SK-N-SH (cell line): ENCODE data around the gene GCH1. TPM values are rescaled to one million over a fixed set of nuclear protein-coding genes. Genes with fewer than 3 reads are reported as not detected.

Source experiments
- CTCF ChIA-PET: fragments of 300-600, 350-600 bp; formaldehyde crosslinking; extraction: SDS; loops from one replicate; lab custom pipeline; 2021; lab: Yijun Ruan, JAX
- POLR2A ChIA-PET: fragments of 350-600 bp; sonication (Branson Sonifier 250); formaldehyde crosslinking; extraction: SDS; loops from one replicate; lab custom pipeline; 2020; ENCODE audit warnings: antibody characterized with exemption, inconsistent platforms; lab: Yijun Ruan, JAX
- DNase-seq: peaks from one replicate; pipeline ENCODE4 v3.0.0; 2012
- H2AFZ ChIP-seq: fragments of 200-600 bp; sonication (generic); 2 replicates; pipeline ENCODE4 v1.8.1; 2016; ENCODE audit warnings: antibody characterized with exemption, mild to moderate bottlenecking, low read depth
- H3F3A ChIP-seq: fragments of 200-600 bp; sonication (generic); replicated peaks from 2 replicates; pipeline ENCODE3; 2016; ENCODE audit warnings: antibody characterized with exemption, mild to moderate bottlenecking; ENCODE audit not compliant: insufficient read depth
- H3K27ac ChIP-seq, 2 experiments: fragments of 200-500 bp in 1 of 2; fragments of 200-600 bp in 1 of 2; sonication (Bioruptor generic) in 1 of 2; sonication (generic), shearing (Covaris generic) in 1 of 2; 2 replicates each; pipeline versions ENCODE4 v1.5.1 to v1.6.1; 2014 to 2016; ENCODE audit warnings: low read depth in 2 of 2, inconsistent platforms in 1 of 2, low read length in 1 of 2, mild to moderate bottlenecking in 1 of 2, mixed read lengths in 1 of 2
- H3K27me3 ChIP-seq: fragments of 200-600 bp; sonication (generic), shearing (Covaris generic); 2 replicates; pipeline ENCODE4 v1.6.1; 2016; ENCODE audit warnings: mixed run types; ENCODE audit not compliant: insufficient read depth
- H3K36me3 ChIP-seq, 2 experiments: fragments of 200-500 bp in 1 of 2; fragments of 200-600 bp in 1 of 2; sonication (Bioruptor generic) in 1 of 2; sonication (generic) in 1 of 2; replicated peaks in 1 of 2; 2 replicates each; pipeline versions ENCODE3 to v1.5.1; 2014 to 2016; ENCODE audit warnings: low read length in 1 of 2, mild to moderate bottlenecking in 1 of 2; ENCODE audit not compliant: insufficient read depth in 2 of 2, control insufficient read depth in 1 of 2
- H3K4me1 ChIP-seq, 2 experiments: fragments of 200-500 bp in 1 of 2; fragments of 200-600 bp in 1 of 2; sonication (Bioruptor generic) in 1 of 2; sonication (generic), shearing (Covaris generic) in 1 of 2; 2 replicates each; pipeline versions ENCODE4 v1.5.1 to v1.6.1; 2014 to 2016; ENCODE audit warnings: low read depth in 1 of 2, low read length in 1 of 2, mixed run types in 1 of 2; ENCODE audit not compliant: insufficient read depth in 2 of 2, control insufficient read depth in 1 of 2
- H3K4me2 ChIP-seq: fragments of 200-600 bp; sonication (generic), shearing (Covaris generic); 2 replicates; pipeline ENCODE4 v1.6.1; 2017; ENCODE audit warnings: mixed run types
- H3K4me3 ChIP-seq, 2 experiments: fragments of 200-500 bp in 1 of 2; fragments of 200-600 bp in 1 of 2; sonication (Bioruptor generic) in 1 of 2; sonication (generic), shearing (Covaris generic) in 1 of 2; 2 replicates each; pipeline versions ENCODE4 v1.5.1 to v1.8.1; 2014 to 2016; ENCODE audit warnings: low read depth in 2 of 2, inconsistent platforms in 1 of 2, low read length in 1 of 2, mild to moderate bottlenecking in 1 of 2, mixed read lengths in 1 of 2, moderate library complexity in 1 of 2
- H3K79me2 ChIP-seq: fragments of 200-600 bp; sonication (generic); 2 replicates; pipeline ENCODE4 v1.8.1; 2017; ENCODE audit warnings: mild to moderate bottlenecking; ENCODE audit not compliant: insufficient read depth
- H3K9ac ChIP-seq: fragments of 200-600 bp; sonication (generic); 2 replicates; pipeline ENCODE4 v1.6.1; 2017; ENCODE audit warnings: mixed run types
- H3K9me2 ChIP-seq: fragments of 200-600 bp; sonication (generic); 2 replicates; pipeline ENCODE4 v1.6.1; 2017; ENCODE audit warnings: mixed run types
- H3K9me3 ChIP-seq: fragments of 200-600 bp; sonication (generic); 2 replicates; pipeline ENCODE4 v1.6.1; 2017; ENCODE audit warnings: mixed run types, mild to moderate bottlenecking, moderate library complexity
- H4K20me1 ChIP-seq: fragments of 200-600 bp; sonication (generic); 2 replicates; pipeline ENCODE4 v1.6.1; 2017; ENCODE audit warnings: mild to moderate bottlenecking, mixed run types; ENCODE audit not compliant: insufficient read depth
- CHD2 ChIP-seq: fragments of 150-350 bp; IDR thresholded peaks from 2 replicates; pipeline ENCODE4 v1.6.1; 2018; ENCODE audit warnings: low read length; ENCODE audit not compliant: partially characterized antibody
- ELF1 ChIP-seq: IDR thresholded peaks from 2 replicates; pipeline ENCODE4 v1.4.0; 2012
- EP300 ChIP-seq, 2 experiments: IDR thresholded peaks; 2 replicates each; pipeline versions ENCODE4 v1.4.0 to v1.6.1; 2012; ENCODE audit warnings: borderline replicate concordance in 1 of 2, low read depth in 1 of 2, low read length in 1 of 2
- FOSL2 ChIP-seq: IDR thresholded peaks from 2 replicates; pipeline ENCODE4 v1.4.0; 2012; ENCODE audit warnings: low read depth, mild to moderate bottlenecking, moderate library complexity, borderline replicate concordance
- FOXJ3 ChIP-seq: sonication (generic); formaldehyde crosslinking; IDR thresholded peaks from 2 replicates; pipeline ENCODE4 v1.5.1; 2020; ENCODE audit warnings: mild to moderate bottlenecking, missing genetic modification reagents
- GABPA ChIP-seq: IDR thresholded peaks from 2 replicates; pipeline ENCODE4 v1.4.0; 2012; ENCODE audit warnings: low read depth, mild to moderate bottlenecking
- GATA2 ChIP-seq: sonication (generic); formaldehyde crosslinking; IDR thresholded peaks from 2 replicates; pipeline ENCODE4 v1.5.0; 2020; ENCODE audit warnings: mild to moderate bottlenecking, missing genetic modification reagents
- JUND ChIP-seq: IDR thresholded peaks from 2 replicates; pipeline ENCODE4 v1.4.0; 2012
- MEF2A ChIP-seq: IDR thresholded peaks from 2 replicates; pipeline ENCODE4 v1.4.0; 2012; ENCODE audit warnings: low read depth, borderline replicate concordance
- NFIC ChIP-seq: IDR thresholded peaks from 2 replicates; pipeline ENCODE4 v1.4.0; 2012; ENCODE audit warnings: borderline replicate concordance
- NRF1 ChIP-seq: IDR thresholded peaks from 2 replicates; pipeline ENCODE4 v1.6.1; 2012; ENCODE audit warnings: low read depth, mild to moderate bottlenecking, low read length
- POLR2AphosphoS5 ChIP-seq: IDR thresholded peaks from 2 replicates; pipeline ENCODE4 v1.6.1; 2012; ENCODE audit warnings: low read depth, low read length
- RXRA ChIP-seq: IDR thresholded peaks from 2 replicates; pipeline ENCODE4 v1.4.0; 2012; ENCODE audit warnings: low read depth, mild to moderate bottlenecking, borderline replicate concordance
- SIN3A ChIP-seq: IDR thresholded peaks from 2 replicates; pipeline ENCODE4 v1.6.1; 2012; ENCODE audit warnings: low read depth, mild to moderate bottlenecking, low read length, moderate library complexity, borderline replicate concordance
- SMC3 ChIP-seq: IDR thresholded peaks from 2 replicates; pipeline ENCODE4 v1.6.1; 2012; ENCODE audit warnings: low read depth, low read length, improper control_type of control experiment
- TAF1 ChIP-seq: IDR thresholded peaks from 2 replicates; pipeline ENCODE4 v1.6.1; 2012; ENCODE audit warnings: low read depth, mild to moderate bottlenecking, low read length, moderate library complexity, borderline replicate concordance
- TCF12 ChIP-seq: IDR thresholded peaks from 2 replicates; pipeline ENCODE4 v1.4.0; 2012
- TEAD4 ChIP-seq: IDR thresholded peaks from 2 replicates; pipeline ENCODE4 v1.4.0; 2012; ENCODE audit warnings: mild to moderate bottlenecking, borderline replicate concordance; ENCODE audit not compliant: insufficient read depth
- YY1 ChIP-seq: IDR thresholded peaks from 2 replicates; pipeline ENCODE4 v1.4.0; 2012; ENCODE audit warnings: low read depth, mild to moderate bottlenecking
- polyA plus RNA-seq, 3 experiments: library from polyadenylated mRNA; depleted of rRNA; stranded (reverse); fragments of >200 nt; gene quantifications; 2 replicates each; pipeline ENCODE4 v1.2.3, GENCODE V29; 2012
- TF ChIP-seq, protein P1 (sequence below): IDR thresholded peaks from 2 replicates; pipeline ENCODE4 v1.4.0; 2012; ENCODE audit warnings: low read depth, borderline replicate concordance
- TF ChIP-seq, protein P2 (sequence below): IDR thresholded peaks from 2 replicates; pipeline ENCODE4; 2012
- TF ChIP-seq, protein P3 (sequence below): IDR thresholded peaks from 2 replicates; pipeline ENCODE4 v1.4.0; 2012; ENCODE audit warnings: low read depth

GCH1 gene
- polyA plus RNA-seq, 1 of the 3 experiments (the other 2 are of a cell fraction) = 2.2 TPM

DNA sequence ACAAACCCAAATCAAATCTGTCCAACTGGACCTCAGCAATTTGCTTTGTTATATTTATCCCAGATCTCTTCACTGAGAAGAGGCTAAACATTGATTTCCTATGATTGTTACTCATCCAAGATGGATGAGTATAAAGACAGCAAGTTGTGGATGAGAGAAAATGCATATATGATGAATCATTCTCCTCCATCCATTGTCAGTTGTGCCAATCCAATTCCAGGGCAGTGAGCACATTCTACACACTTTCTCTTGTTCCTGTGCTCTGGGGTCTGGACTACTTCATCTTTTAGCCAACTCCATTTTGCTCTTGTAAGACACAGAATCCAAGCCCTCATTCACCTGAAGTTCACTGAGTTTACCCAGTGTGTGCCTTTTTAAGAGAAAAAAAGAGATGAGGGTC is 105.7 kb downstream of the GCH1 start:
- peaks cover 0 to 14% of the 10 kb centered on the region in 2 experiments; a peak in 2 of 4 replicates for H3K4me1 ChIP-seq
- H3K9me3 ChIP-seq = no peaks in the 10 kb centered on the region
- H3K9me2 ChIP-seq = no peaks in the 10 kb centered on the region
- H3K36me3 ChIP-seq = peaks cover 6 to 15% of the 10 kb centered on the region in 2 experiments
- POLR2A ChIA-PET = no interaction called here
- H2AFZ ChIP-seq = no peak overlapping the region
- CTCF ChIA-PET = interaction anchor here (1.0 to 1.5 kb wide), 3 partner anchors 9 to 23 kb away, joined by 4 to 7 read pairs (median 7); no protein-coding TSS in a partner anchor
- peak overlapping the region; percentile 42; the same call in 1 of the 2 replicates for H3K4me2 ChIP-seq
- no peak overlapping the region; the same call in 1 of the 2 replicates for H3K9ac ChIP-seq
- H3K27ac ChIP-seq = peak overlapping the region in 1 of 2 experiments; percentile 75; a peak in 2 of 4 replicates
- no peaks in the 10 kb centered on the region for H3K79me2 ChIP-seq
- H4K20me1 ChIP-seq = no peaks in the 10 kb centered on the region
- H3K27me3 ChIP-seq = no peaks in the 10 kb centered on the region
- H3F3A ChIP-seq = peaks cover 17% of the 10 kb centered on the region
- TF ChIP-seq POLR2AphosphoS5 (peak; percentile 64; the same call in 1 of the 2 replicates), SMC3 (no peak), NFIC (peak; percentile 78), CHD2 (no peak), FOXJ3 (CRISPR knock-in tag) (no peak), EP300 (IDR thresholded peaks at IDR 0.05; ENCODE audit: borderline replicate concordance in 1 of 2, low read depth in 1 of 2, low read length in 1 of 2) (0 out of 4 replicates have a peak, but pooled peaks of 1 of the 2 experiments have one; percentile 52), MEF2A (0 out of 2 replicates have a peak, but pooled peaks have one; percentile 27), GABPA (no peak), NRF1 (no peak), ELF1 (no peak), FOSL2 (peak; percentile 89), TCF12 (peak; percentile 90), JUND (peak; percentile 88), TAF1 (no peak), SIN3A (no peak), YY1 (peak; percentile 71; the same call in 1 of the 2 replicates), GATA2 (no peak), RXRA (no peak), TEAD4 (0 out of 2 replicates have a peak, but pooled peaks have one; percentile 44)
- TF ChIP-seq, protein P1, sequence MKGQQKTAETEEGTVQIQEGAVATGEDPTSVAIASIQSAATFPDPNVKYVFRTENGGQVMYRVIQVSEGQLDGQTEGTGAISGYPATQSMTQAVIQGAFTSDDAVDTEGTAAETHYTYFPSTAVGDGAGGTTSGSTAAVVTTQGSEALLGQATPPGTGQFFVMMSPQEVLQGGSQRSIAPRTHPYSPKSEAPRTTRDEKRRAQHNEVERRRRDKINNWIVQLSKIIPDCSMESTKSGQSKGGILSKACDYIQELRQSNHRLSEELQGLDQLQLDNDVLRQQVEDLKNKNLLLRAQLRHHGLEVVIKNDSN = no peak
- TF ChIP-seq, protein P2, sequence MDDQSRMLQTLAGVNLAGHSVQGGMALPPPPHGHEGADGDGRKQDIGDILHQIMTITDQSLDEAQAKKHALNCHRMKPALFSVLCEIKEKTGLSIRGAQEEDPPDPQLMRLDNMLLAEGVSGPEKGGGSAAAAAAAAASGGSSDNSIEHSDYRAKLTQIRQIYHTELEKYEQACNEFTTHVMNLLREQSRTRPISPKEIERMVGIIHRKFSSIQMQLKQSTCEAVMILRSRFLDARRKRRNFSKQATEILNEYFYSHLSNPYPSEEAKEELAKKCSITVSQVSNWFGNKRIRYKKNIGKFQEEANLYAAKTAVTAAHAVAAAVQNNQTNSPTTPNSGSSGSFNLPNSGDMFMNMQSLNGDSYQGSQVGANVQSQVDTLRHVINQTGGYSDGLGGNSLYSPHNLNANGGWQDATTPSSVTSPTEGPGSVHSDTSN = peak; percentile 87
- TF ChIP-seq, protein P3, sequence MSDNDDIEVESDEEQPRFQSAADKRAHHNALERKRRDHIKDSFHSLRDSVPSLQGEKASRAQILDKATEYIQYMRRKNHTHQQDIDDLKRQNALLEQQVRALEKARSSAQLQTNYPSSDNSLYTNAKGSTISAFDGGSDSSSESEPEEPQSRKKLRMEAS = 0 out of 2 replicates have a peak, but pooled peaks have one; percentile 18
- no peak for DNase-seq
- H3K4me3 ChIP-seq = no peak overlapping the region
